Choroid plexus epithelial cell (primary cell): ENCODE measurements around the gene ALPG.
"Not testable (repeated sequence)": the region's sequence is repeated elsewhere in the genome, so short reads cannot be mapped to it uniquely, and the experiment has no call there.

ENCODE experiments used
- DNase-seq: peaks from one replicate; pipeline ENCODE4 v3.0.0-alpha.2; 2010; ENCODE audit warnings: low read depth
- H3K4me3 ChIP-seq: 2 replicates; pipeline ENCODE4 v1.5.1; 2011; ENCODE audit warnings: low read depth, mild to moderate bottlenecking, control low read depth, low read length, moderate library complexity
- TF ChIP-seq, protein P1 (sequence below): conservative IDR thresholded peaks from 2 replicates; pipeline ENCODE4 v1.5.1; 2011; ENCODE audit warnings: low read depth, mild to moderate bottlenecking, control low read depth, inconsistent platforms, low read length, moderate library complexity

ALPG gene

DNA sequence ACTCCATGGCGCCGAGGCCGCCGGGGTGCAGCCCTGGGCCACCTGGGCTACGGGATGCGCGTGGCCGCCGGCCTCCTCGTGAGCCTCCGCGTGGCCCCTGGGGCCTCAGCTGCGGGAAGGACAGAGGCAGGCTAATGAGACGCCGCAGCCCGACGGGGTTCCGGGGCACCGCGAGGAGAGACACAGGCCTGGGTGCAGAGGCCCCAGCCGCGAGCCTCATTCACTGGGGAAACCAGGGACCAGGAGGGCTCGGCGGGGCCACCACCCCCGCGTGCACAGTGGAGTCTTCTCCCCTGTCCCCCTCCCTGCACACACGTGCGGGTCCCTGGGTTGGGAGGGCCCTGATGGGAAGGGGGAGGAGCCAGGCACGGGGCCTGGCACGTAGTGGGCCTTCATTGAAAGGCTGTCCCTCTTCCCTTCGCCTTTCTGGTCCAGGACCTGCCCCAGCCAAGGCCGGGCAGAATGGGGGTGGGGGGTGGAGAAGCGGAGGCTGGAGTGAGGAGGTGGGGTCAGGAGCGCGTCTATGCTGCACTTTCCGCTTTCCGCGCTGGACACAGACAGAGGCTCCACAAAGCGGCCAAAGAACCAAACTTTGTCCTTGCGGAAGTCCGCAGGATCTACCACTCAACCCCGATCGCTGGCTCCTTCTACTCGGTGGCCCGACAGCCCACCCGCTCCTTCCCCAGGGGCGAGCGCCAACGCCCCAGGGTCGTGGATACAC, 19.0 kb upstream of the ALPG start:
- no peak overlapping the region for H3K4me3 ChIP-seq
- TF ChIP-seq, protein P1, sequence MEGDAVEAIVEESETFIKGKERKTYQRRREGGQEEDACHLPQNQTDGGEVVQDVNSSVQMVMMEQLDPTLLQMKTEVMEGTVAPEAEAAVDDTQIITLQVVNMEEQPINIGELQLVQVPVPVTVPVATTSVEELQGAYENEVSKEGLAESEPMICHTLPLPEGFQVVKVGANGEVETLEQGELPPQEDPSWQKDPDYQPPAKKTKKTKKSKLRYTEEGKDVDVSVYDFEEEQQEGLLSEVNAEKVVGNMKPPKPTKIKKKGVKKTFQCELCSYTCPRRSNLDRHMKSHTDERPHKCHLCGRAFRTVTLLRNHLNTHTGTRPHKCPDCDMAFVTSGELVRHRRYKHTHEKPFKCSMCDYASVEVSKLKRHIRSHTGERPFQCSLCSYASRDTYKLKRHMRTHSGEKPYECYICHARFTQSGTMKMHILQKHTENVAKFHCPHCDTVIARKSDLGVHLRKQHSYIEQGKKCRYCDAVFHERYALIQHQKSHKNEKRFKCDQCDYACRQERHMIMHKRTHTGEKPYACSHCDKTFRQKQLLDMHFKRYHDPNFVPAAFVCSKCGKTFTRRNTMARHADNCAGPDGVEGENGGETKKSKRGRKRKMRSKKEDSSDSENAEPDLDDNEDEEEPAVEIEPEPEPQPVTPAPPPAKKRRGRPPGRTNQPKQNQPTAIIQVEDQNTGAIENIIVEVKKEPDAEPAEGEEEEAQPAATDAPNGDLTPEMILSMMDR: no peak

DNA sequence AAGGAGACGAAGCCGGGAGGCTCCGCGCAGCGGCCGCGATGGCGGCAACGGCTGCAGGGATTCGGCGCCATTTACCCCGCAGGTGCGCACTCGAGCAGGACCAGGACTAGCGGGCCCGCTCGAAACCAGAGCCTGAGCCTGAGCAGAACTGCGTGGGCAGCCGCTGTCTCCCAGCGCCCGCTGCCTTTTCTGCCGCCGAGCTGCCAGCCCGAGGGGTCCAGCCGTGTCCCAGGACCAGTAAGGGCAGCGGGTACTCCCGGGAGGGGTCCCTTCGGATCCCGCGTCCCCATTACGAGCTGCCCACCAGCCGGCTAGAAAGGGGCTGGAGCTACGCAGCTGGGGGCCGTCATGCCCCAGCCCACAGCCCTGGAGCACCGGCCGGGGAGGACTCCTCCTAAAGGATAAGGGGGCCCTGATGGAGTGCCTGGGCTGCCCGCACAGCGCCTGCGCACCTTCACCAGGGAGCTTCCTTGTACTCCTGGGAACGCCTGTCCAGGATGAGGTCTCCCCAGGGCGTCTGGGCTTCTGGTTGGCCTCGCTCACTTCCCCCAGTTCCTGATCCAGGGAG, 18.2 kb upstream of the ALPG start:
- H3K4me3 ChIP-seq: no peak overlapping the region
- no peak for DNase-seq

More for the DNA sequence above, 19.0 kb upstream of the ALPG start:
- no peak for DNase-seq

DNA sequence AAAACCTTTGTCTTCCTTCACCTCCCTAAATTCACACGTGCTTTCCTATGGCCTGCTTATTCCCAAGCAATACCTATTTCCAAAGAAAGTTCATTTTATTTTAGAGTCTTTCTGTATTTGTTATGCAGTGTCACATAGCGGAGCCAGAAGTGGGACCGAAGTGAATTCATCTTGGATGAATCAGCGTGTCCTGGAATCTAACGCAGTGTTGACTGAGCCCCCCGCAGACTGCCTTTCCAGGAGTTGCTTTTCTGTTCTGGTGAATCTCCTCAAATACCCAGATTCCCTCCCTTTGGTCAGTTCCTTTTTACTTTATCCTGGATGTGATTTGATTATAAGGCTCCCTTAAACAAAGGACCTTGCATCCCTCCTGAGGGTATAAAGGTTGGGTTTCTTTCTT, 17.3 kb upstream of the ALPG start:
- TF ChIP-seq, protein P1: no peak
- no peak overlapping the region for H3K4me3 ChIP-seq
- DNase-seq: peak; percentile 73

More for the DNA sequence above, 18.2 kb upstream of the ALPG start:
- TF ChIP-seq, protein P1: no peak

DNA sequence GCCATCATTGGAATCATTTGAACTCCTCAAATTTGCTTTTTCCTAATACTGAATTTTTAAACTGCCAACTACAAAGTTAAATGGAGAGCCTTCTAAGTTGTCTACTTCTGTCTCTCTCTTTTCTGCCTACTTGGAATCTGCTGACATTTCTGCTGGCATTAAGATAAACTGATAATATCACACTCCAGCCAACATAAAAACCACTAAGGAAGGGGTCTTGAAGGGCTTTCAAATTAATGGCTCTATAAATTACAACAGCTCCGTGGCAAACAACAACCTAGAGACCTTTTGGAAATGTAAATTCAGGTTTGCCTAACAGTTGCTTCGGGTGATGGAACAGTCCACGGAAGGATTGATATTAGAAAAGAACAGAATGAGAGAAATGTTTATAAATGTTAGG, 16.0 kb upstream of the ALPG start:
- TF ChIP-seq, protein P1: no peak
- no peak for DNase-seq
- H3K4me3 ChIP-seq: no peak overlapping the region

DNA sequence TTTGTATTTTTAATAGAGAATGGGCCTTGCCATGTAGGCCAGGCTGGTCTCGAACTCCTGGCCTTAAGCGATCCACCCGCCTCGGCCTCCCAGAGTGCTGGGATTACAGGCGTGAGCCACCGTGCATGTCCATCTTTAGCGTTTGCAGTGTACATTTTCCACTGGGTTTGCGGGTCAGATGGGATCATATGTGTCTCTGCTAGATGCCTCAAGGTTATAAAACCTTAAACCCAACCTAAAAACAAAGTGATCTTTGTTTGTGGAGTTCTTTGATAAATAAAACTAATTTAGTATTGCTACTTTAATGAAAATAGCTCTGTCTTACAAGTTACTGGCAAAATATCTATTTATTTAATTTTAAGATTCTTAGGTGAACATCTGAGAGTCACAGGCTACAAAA, 13.1 kb upstream of the ALPG start:
- no peak for DNase-seq

DNA sequence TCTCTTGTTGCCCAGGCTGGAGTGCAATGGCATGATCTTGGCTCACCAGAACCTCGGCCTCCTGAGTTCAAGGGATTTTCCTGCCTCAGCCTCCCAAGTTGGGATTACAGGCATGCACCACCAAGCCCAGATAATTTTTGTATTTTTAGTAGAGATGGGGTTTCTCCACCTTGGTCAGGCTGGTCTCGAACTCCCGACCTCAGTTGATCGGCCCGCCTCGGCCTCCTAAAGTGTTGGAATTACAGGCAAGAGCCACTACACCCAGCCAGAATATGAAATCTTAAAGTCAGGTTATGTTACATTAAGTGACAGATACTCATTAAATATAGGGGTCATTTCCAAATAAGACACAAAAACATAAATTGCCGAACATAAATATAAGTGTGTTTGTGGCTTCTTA, 12.2 kb upstream of the ALPG start:
- DNase-seq, H3K4me3 ChIP-seq: not testable (repeated sequence)

More for the DNA sequence above, 13.1 kb upstream of the ALPG start:
- no peak overlapping the region for H3K4me3 ChIP-seq
- TF ChIP-seq, protein P1: no peak

DNA sequence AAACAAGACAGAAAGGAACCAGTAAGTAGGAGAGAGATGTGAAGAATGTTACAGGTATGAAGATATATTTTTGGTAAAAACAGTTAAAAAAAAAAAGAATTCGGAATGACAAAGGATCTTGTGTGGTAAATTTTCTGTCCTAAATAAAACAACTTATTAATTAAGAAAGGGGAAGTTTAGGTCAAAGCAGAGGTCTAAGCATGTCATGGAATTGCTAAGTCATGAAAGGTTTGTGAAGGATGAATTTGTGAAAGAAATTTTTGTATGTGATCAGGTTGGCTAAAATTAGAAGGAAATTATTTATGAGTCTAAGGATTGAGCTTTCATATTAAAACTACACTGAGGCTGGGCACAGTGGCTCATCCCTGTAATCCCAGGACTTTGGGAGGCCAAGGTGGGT, 11.1 kb upstream of the ALPG start:
- TF ChIP-seq, protein P1: no peak
- no peak for DNase-seq
- no peak overlapping the region for H3K4me3 ChIP-seq
